ENCODE measurements around the gene ZNF681. TPM values are rescaled to one million over a fixed set of nuclear protein-coding genes. Genes with fewer than 3 reads are reported as not detected.

ZNF681 gene
- total RNA-seq (1 to 10 TPM in 5 of 6 donors, under 1 TPM in 1; 0.87 to 2.1 (median 1.3) TPM), polyA plus RNA-seq (under 1 TPM; 0.30 to 0.59 TPM)

DNA sequence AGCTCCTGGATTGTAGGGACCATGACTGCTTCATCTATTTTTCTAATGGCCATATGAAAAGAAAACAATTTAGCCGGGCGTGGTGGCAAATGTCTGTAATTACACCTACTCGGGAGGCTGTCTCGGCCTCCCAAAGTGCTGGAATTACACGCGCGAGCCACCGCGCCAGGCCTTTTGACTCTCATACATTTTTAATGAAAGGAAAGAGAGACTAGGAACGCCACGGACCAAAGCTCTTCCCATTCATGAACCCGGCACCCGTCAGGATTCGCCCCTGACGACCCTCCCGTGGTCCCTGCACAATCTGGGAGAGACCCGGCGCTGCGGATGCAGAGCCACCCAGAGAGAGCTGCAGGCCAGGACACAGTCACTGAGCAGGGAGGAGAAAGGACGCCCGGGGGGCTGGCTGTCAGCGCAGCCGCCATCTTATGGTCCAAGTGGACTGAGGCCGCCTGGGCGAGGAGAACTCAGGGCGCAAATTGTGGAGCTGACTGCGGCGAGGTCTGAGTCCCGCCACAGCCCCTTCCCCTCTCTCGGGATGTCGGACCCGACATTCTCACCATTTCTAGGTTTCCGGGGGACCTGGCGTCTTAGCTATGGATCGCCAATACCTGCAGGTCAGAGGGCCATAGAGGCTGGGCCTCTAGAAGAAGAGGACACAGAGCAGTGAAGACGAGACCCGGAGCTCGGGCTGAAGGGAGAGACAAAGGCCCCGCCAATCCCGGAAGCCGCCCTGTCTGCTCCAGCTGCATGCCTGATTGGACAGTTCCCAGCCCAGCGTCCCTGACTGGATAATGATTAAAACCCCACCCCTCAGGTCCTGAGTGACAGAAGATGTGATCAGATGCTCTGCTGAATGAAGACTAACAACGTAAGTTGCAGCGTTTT lies at the start of gene ZNF681:
TSS of gene ZNF681 (minus strand) at position 705 of the 888 bp plus-strand sequence. CDS start at position 563, 142 bp downstream.
- 0 to 3% methylated on average over 42 to 44 of the region's 44 CpGs for WGBS, 2 donors
- intact Hi-C loops (cut with DNase I) = no loop called here
- Histone ChIP-seq H3K4me1 (peaks cover 0 to 2% (median 0%) of the 10 kb centered on the region in 3 donors), H3K9me3 (no peaks in the 10 kb centered on the region), H3K27ac (peak within 1 kb of the TSS; percentile 40 to 74 (median 60)), H3K27me3 (no peaks in the 10 kb centered on the region), H3K36me3 (no peaks in the 10 kb centered on the region), H3K4me3 (peak within 1 kb of the TSS; percentile 51 to 67 (median 66))
- DNase-seq (peak; percentile 77 to 91 (median 82)), ATAC-seq (peak; percentile 76 to 91 (median 82)), FAIRE-seq (peak; percentile 61)
- TF ChIP-seq CTCF (IDR thresholded peaks at IDR 0.05) = no peak

DNA sequence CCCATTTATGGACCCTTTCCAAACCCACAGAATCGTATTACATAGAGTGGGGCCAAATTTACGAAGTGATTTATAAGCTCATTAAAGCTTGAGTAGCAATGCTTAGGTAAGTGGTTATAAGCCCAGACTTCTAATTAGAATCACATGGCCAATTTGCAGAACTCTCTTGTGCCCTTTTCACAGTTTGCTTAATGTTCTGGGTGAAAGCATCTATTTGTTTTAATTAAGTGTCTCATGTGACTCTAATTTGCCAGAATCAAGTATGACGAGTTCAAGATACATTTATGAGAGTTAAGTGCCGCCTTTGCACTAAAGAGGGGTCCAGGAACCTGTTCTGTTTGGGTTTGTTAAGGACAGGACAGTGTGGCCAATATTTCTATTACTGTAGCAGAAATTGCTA lies 46.0 kb upstream of the ZNF681 start:
- no peak for TF ChIP-seq CTCF (IDR thresholded peaks at IDR 0.05)
- WGBS, 2 donors = 81 to 83% methylated on average over 4 of the region's 4 CpGs
- DNase-seq = no peak
- H3K27me3 ChIP-seq = no peaks in the 10 kb centered on the region
- no peak overlapping the region for H3K4me3 ChIP-seq
- no peaks in the 10 kb centered on the region for H3K9me3 ChIP-seq
- intact Hi-C loops (cut with DNase I) = no loop called here
- H3K27ac ChIP-seq = no peak overlapping the region
- no peak for ATAC-seq
- FAIRE-seq = no peak
- H3K36me3 ChIP-seq = no peaks in the 10 kb centered on the region
- no peaks in the 10 kb centered on the region for H3K4me1 ChIP-seq

DNA sequence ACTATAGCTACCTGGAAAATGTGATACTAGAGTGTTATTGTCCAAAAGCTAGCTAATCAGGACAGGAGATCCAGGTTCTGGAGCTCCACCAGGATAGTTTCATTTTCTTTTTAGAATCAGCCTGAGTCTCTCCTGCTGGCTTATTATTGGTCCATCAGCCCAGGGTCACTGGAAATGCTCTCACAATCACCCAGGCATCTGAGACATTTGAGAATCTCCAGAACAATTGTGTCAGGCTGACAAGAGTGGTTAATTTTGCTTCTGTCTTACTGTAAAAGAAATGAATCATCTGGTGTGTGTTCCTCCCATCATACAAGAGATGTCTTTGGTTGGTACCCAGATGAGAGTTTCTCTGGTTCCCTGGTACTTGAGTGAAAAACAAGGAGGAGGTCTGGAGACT lies 43.6 kb upstream of the ZNF681 start:
- intact Hi-C loops (cut with DNase I) = no loop called here
- no peak for FAIRE-seq
- Histone ChIP-seq H3K27me3 (no peaks in the 10 kb centered on the region), H3K4me3 (no peak overlapping the region), H3K9me3 (no peaks in the 10 kb centered on the region), H3K4me1 (no peaks in the 10 kb centered on the region), H3K36me3 (no peaks in the 10 kb centered on the region), H3K27ac (no peak overlapping the region)
- DNase-seq = no peak
- no peak for ATAC-seq
- no peak for TF ChIP-seq CTCF (IDR thresholded peaks at IDR 0.05)

- no peaks in the 10 kb centered on the region for H3K27me3 ChIP-seq
- intact Hi-C loops (cut with DNase I) = no loop called here
- ATAC-seq (no peak), DNase-seq (no peak), FAIRE-seq (no peak)
- no peaks in the 10 kb centered on the region for H3K36me3 ChIP-seq
- no peak overlapping the region for H3K4me3 ChIP-seq
- no peak for TF ChIP-seq CTCF (IDR thresholded peaks at IDR 0.05)
- WGBS, 2 donors = 92 to 100% methylated on average over 1 of the region's 1 CpG
- no peaks in the 10 kb centered on the region for H3K9me3 ChIP-seq
- H3K27ac ChIP-seq = no peak overlapping the region
- no peaks in the 10 kb centered on the region for H3K4me1 ChIP-seq
Observed at GRCh38 chr19:23801803-23802202, 43.1 kb upstream of the ZNF681 start.

DNA sequence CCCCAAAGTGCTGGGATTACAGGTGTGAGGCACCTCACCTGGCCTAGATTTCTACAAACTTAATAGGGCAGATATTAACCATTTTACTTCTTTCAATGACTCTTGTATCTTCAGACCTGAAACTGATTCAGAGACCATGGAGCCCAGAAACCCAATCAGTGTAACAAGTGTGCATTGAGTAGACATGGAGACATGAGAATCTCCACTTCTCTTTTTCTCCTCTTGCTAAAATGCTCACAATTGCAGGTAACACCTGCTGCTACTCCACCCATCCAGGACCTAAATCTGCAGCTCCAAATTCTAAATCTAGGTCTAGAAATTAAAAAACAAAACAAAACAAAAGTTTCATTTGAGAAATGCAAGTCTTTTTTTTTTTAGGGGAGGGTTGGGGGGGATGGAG lies 42.2 kb upstream of the ZNF681 start:
- Histone ChIP-seq H3K4me3 (no peak overlapping the region), H3K27ac (no peak overlapping the region), H3K27me3 (no peaks in the 10 kb centered on the region), H3K9me3 (no peaks in the 10 kb centered on the region), H3K4me1 (no peaks in the 10 kb centered on the region), H3K36me3 (no peaks in the 10 kb centered on the region)
- intact Hi-C loops (cut with DNase I) = no loop called here
- FAIRE-seq (no peak), ATAC-seq (no peak), DNase-seq (no peak)
- TF ChIP-seq CTCF (IDR thresholded peaks at IDR 0.05) = no peak

Measured in pancreas (tissue), 10 donors.